GM21737 (cell line): ENCODE results near the gene C10orf143.
"Not testable (repeated sequence)": the region's sequence is repeated elsewhere in the genome, so short reads cannot be mapped to it uniquely, and the experiment has no call there.

ENCODE experiments used
- ATAC-seq: cut with Tn5 transposase; IDR thresholded peaks from one replicate; pipeline ENCODE4 v1.9.1; 2021; ENCODE audit warnings: mild to moderate bottlenecking, moderate library complexity; ENCODE audit not compliant: unreplicated experiment

C10orf143 gene

DNA sequence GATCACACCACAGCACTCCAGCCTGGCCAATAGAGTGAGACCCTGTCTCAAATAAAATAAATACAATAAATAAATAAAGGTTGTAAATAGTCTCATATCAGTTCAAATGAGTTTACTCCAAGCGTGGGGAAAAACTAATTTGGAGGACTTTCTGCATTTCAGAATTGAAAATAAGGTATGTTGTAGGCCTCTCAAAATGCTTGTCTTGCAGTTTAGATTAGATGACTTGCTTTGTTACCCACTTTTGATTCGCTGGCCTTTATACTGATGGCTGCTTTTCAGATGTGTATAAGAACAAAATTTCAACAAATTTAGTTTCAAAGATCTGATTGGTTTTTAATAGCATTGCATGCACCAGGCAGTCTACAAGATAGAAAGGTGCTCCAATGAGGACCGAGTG lies 2.2 kb upstream of the C10orf143 start:
- no peak for ATAC-seq

DNA sequence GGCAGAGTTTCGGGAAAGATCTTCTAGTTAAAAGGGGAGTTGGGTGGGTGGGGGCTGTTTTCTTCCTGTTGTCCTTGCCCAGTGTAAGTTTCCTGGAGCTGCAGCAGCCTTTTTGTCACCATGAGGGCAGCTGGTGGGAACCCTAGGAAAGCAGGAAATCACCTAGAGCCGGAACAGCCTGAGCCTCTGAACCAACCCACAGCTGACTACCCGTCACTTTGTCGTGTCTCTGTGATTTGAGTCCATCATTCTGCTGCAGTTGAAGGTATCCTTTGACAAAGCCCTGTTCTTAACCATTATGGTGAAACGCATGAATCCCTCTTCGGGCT lies 1.2 kb upstream of the C10orf143 start:
- no peak for ATAC-seq

DNA sequence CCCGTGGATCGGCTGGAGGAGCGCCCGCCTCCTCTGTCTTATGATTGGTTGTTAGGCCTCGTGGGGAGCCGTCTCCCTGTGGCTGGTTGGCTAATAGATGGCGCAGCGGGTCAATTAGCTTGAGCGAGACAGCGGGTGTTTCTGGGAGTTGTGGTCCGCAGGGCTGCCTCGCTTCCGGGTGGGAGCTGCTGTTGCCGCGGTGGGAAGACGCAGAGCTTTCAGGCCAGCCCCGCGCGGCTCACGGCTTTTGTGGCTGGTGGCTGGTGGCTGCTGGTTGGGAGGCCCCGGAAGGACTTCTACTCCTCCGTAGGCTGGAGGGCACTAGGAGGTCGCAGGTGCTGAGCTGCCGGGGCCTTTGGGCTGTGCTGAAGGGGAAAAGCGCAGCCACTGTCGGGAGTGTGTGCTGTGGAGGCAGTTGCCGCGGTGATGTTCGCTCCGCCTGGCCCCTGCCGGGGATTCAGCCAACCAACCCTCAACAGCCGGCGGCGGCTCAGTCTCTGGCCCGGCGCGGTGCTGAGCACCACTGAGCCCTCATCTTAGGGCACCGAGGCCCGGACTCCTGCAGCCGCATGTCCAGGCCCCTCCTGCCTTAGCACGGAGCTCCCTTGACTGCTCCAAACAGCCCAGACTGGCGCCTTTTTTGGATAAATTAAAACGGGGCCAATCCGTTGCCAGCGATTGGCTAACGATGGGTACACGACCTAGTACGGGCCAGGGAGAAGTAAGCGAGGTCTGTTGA lies 652 bp upstream of the C10orf143 start:
- peak; percentile 89 for ATAC-seq

DNA sequence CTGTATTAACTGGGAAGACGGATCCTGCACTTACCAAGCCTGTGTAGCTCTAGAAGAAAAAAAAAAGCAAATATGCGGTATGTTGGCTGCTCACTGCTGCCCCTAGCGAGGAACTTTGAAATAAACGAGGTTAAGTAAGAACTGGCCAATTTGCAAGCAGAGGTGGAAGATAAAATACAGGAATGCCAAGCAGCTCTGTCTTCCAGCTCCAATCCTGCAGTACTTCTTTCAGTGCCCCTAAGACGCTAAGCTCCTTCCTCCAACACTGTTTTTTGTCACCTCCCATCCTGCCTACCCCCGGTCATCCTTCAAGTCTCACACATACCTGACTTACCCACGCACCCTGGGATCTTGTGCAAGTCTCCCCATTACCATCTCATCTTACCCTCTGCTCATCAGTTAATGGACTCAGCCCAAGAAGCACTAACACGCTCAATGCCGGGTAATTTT lies 809 bp downstream of the C10orf143 start:
- no peak for ATAC-seq

DNA sequence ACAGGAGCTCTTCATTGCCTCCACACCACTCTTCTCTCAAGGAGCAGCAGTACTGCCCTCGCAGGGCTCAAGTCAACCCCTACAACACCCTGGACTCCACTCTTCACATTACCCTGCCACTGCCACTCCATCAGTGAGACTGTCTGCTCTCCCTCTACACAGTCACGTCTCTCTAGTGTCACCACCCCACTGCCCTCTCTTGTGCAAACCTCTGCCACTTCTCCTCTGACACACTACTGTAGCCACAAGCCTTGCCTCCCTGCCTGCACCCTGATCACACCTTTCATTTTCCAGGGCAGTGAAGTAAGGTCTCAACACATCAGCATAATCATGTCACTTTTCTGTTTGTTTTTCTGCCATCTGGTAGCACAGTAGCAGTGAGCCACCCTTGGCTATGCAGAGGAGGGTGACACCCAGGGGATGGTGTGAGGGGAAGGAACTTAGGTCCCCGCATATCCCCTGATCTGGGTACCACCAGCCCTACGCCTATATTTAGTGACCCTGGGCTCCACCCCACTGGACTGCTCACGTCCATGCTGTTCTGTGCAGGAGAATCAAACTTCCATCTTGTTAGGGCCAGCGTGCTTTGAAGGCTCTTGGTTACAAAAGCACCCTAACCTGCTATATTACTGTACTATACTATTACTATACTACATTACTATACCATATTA lies 1.6 kb downstream of the C10orf143 start:
- no peak for ATAC-seq

DNA sequence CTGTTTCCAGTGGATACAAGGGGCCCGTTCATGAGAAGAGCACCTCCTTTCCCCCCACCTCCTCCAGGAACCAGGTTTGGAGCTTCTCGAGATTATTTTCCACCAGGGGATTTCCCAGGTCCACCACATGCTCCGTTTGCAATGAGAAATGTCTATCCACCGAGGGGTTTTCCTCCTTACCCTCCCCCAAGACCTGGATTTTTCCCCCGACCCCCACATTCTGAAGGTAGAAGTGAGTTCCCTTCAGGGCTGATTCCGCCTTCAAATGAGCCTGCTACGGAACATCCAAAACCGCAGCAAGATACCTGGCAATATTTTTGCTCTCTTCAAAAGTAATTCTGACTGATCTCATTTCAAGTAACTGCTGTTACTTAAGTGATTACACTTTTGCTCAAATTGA lies 2.5 kb downstream of the C10orf143 start:
- ATAC-seq, result not testable (repeated sequence)

DNA sequence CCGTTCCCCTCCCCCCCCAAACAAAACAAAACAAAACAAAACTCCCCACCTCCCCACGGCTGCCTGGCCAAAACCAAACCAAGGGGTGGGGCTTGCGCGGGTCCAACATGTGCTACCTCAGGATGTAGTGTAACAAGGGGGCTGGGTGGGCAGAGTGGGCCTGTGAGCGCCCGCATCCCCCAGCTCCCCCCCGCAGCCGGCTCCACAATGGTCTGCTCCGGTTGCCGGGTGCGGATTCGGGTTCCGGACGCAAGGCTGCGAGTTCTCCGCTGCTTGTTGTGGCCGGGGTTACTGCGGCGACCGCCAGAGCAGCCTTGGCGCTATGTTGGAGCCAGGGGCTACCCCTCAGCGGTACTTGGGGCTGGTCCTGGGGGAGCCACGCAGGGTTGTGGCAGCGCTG lies 4.9 kb downstream of the C10orf143 start:
- no peak for ATAC-seq

DNA sequence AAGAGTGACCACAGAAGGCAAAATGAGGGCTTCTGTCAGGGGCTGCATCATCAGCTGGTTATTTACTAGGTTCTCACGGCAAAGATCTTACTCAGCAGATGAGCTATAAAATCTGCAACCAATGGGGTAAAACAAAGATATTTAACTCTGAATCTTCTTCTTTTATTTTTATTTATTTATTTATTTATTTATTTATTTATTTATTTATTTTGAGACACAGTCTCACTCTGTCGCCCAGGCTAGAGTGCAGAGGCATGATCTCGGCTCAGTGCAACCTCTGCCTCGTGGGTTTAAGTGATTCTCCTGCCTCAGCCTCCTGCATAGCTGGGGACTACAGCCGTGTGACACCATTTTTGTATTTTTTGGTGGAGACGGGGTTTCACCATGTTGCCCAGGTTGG lies 11.3 kb downstream of the C10orf143 start:
- no peak for ATAC-seq

DNA sequence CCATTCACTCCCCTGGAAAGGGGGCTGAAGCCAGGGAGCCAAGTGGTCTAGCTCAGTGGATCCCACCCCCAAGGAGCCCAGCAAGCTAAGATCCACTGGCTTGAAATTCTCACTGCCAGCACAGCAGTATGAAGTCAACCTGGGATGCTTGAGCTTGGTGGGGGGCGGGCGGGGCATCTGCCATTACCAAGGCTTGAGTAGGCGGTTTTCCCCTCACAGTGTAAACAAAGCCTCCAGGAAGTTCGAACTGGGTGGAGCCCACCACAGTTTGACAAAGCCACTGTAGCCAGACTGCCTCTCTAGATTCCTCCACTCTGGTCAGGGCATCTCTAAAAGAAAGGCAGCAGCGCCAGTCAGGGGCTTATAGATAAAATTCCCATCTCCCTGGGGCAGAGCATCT lies 20.1 kb downstream of the C10orf143 start:
- not testable (repeated sequence) for ATAC-seq

DNA sequence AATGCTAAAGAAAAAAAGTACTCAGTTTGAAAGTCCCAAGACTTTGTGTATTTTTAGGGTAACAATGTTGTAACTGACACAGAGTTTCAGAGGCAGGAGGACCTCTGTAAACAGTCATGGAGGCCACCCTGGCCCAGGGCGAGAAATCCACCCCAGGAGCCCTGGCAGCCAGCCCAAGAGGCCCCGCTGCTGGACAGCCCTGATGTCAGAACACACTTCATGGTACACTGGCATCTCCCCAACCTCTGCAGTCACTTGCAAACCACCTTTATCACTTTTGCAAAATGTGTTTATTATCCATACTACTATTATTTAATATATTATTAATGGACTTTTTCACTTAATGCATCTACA lies 30.2 kb downstream of the C10orf143 start:
- ATAC-seq, result no peak

DNA sequence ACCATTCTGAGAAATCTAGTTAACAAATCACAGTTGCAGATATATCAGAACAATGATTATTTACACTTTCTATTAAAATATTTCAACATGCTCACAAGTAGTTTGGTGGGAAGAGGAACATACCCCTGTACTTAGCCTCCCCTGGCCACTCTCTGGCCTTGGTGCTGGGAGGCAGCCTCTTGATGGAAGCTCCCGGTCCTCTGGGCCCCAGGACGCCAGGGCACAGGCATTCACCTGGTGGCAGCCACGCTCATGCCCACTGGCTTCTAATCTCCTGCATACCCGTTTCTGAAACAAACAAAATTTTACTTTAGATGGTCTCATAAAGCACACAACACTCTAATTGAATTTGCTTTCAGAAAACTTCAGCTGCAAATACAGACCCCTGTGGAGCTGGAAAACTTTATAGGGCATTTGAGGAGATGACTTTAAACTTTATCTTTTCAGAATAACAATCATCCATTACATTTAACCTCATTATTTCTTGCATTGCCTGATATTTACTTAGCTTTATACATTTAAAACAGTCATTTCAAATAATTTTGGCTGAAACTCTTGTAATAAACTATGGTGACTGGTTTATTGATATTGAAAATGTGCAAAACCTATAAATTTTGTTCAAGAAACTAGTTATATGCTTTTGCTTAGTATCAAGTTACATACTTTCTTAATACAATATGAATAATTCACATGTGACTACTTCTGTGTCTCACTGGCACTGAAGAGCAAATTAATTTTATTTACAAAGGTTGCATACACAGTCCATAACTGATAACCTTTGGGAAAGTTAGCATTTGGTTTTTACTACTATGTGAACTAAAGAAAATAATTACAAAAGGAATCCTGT lies 30.8 kb downstream of the C10orf143 start:
- no peak for ATAC-seq

DNA sequence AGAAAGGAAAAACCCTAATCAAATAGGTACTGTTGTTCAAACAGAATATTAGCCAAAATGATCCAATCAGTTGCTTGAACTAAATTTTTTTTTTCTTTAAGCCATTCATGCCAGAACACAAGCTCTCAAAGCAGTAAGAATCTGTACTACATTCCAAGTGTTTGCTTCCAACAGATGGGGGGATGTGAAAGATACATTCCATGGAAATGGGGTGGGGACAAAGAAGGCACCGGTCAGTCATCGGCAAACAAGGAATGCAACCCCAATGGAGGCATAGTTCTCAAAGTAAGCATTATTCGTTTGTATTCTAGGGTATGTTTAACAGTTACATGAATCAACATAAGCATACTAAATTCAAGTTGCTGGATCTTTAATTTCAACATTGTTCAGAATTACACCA lies 32.5 kb downstream of the C10orf143 start:
- ATAC-seq, result no peak

DNA sequence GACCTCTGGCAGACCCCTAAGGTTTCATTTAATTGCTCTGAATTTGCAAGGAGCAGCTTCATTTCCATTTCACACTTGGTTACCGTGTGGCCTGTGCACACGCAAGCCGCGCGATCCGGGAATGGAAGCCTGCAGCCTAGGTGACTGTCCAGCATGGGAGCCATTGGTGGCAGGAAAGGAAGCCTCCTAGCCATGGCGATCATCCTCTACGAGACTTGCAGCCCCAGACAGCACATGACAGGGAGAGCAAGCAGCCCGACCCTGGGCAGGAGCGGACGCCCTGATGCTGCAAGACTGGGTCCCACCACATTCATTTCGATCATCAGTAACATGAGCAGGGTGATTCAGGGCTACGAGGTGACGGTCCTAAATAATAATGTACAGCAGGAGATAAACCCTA lies 33.9 kb downstream of the C10orf143 start:
- ATAC-seq, result no peak

DNA sequence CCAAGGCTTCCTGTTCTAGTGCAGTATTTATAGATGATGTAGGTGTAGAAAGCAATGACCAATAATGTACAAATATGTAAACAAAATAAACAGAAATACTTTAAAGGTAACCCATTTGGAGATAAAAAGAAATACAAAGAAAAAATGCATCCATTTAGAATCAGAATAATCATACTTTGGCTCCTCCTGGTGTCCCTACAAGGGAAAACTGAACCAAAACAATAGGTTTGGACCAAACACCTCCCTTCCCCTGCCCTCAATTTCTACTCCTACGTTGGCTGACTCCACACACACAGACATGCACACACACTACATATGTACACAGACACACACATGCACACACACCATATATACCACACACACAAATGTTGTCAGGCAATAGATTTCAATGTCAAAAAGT lies 36.0 kb downstream of the C10orf143 start:
- ATAC-seq, result no peak

DNA sequence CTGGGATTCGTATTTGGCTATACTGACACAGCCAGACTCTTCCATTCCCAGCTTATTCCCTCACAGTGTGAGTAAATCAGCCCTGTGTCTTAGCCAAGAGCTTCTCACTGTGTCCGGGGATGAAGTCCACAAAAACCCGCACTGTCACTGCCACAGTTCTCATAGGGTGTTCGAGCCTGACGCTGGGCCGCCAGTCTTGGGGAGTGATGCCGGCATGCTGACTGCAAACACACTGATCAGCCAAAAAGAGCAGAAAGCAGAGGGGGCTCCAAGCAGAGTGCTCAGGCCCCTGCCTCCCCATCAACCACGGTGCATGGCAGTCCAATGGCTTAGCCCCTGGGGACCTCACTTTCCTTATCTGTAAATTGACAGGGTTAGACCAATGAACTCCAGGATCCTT lies 36.7 kb downstream of the C10orf143 start:
- ATAC-seq, result no peak

DNA sequence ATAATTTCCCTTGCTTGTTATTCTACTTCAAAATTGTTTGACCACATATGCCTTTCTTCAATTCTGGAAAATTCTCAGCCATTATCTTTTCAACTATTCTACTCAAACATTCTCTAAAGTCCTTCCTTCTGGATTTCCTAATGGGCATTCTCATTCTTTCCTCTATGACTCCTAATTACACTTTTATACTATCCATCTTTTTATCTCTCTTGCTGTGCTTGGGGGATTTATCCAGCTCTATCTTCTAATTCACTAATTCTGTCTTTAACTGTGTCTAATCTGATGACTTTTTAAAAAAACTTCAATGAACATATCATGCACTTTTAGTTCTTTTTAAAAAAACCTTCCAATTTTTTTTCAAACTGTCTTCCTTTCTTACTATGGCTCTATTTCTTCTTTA lies 38.4 kb downstream of the C10orf143 start:
- ATAC-seq, result no peak

DNA sequence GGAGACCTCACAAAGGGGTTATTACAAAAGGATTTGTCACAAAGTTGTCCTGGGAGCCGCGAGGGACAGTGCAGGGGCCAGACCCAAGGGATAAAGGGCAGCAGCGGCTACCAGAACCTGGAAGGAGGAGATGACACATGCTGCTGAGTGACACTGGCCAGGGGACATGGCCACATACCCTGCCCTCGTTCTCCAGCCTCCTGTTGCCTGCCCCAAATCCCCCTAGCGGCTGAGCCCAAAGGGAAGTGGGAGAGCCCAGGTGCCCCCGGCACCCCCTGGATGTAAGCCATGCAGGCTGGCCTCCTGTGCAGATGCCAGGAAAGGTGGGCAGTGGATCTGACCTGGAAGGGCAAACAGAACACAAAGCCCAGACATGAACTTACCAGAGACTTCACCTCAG lies 42.7 kb downstream of the C10orf143 start:
- ATAC-seq, result no peak

DNA sequence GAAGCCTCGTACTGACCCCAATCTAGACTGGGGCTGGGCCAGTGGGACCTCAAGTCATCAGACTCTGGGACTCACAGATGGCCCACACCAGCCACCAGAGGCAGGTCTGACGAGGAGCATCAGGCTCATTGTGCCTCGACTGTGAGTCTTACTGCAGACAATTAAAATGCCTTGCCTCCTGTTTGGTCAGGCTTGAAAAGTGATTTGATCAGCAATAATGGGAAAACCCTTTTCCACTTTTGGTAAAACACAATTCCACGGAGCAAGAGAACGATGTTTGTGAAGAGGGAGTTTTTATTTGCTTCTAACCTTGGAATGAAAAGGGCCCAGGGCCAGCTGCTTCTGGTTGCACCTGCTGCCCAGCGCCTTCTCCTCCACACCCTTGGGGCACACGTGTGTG lies 43.9 kb downstream of the C10orf143 start:
- no peak for ATAC-seq

DNA sequence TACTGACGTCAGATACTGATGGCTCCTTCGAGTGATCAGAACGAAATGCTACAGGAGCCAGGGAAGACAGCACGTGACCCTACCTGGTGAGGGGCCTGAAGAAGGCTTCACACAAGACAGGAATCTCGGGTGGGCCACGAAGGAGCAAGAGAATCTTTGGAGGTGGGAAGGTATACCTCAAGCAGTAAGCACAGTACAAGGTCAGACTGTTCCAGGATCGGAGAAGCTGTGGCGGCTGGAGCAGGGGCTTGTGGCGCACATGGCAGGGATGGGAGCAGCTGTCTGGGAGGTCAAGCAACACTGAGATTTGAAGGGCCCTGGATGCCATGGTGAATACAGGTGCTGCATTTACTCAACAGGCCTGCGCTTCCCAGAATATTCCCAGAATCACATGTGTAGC lies 45.4 kb downstream of the C10orf143 start:
- no peak for ATAC-seq

DNA sequence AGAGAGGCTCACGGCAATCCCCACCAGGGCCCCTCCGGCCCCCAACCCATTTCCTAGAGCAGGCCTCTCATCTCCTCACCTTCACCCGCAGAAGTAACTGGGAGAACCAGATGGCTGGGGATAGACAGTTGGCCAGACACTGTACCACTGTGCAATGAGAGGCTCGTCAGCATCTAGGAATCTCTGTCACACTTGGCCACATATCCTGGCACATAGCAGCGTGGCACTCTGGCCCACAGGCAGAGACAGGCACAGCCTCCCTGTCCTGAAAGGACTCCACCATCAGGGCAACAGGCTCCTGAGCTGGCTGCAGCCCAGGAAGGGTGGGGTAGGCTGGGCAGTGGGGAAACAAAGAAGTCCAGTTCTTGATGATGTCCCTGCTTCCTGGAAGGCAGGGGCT lies 45.8 kb downstream of the C10orf143 start:
- no peak for ATAC-seq

DNA sequence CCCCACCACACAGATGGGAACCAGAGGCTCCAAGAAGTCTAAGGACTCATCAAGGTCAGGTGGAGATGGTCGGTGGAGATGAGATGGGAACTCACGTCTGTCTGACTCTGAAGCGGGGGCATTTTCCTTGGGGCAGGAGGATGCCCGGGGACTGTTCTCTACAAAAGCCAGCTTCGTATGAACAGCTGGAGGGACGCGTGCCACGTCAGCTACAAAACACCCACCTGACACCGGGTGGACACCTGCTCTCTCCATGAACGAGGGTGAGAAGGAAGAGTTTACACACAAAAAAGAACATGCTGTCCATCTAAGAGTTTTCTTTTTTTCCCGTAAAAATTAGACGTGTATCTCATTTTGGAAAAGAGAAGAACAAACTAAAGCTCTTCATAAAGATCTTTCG lies 47.7 kb downstream of the C10orf143 start:
- no peak for ATAC-seq

DNA sequence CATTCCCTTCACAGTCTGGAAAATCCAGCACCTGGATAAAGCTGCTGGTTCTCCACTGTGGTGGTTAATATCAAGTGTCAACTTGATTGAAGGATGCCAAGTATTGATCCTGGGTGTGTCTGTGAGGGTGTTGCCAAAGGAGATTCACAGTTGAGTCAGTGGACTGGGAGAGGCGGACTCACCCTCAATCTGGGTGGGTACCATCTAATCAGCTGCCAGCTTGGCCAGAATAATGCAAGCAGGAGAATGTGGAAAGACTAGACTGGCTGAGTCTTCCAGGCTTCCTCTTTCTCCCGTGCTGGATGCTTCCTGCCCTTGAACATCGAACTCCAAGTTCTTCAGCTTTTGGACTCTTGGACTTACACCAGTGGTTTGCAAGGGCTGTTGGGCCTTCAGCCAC lies 48.4 kb downstream of the C10orf143 start:
- ATAC-seq, result no peak
